AG04450 (cell line): Measurements from ENCODE around the gene CHAMP1. TPM values are rescaled to one million over a fixed set of nuclear protein-coding genes. Genes with fewer than 3 reads are reported as not detected.
"Not testable (repeated sequence)": the region's sequence is repeated elsewhere in the genome, so short reads cannot be mapped to it uniquely, and the experiment has no call there.

Source experiments
- CTCF ChIA-PET: fragments of 300-600, 350-600 bp; formaldehyde crosslinking; extraction: SDS; loops from one replicate; lab custom pipeline; 2022; ENCODE audit warnings: antibody characterized with exemption, inconsistent platforms; lab: Charles Lee
- POLR2A ChIA-PET: fragments of 350-600 bp; formaldehyde crosslinking; extraction: SDS; loops from one replicate; lab custom pipeline; 2021; ENCODE audit warnings: antibody characterized with exemption, inconsistent platforms; lab: Yijun Ruan, JAX
- DNase-seq: peaks from one replicate; pipeline ENCODE4 v3.0.0-alpha.2; 2011; ENCODE audit warnings: low read depth, low spot score
- H3K27ac ChIP-seq: one replicate; pipeline ENCODE4 v1.5.1; 2012; ENCODE audit warnings: low read depth, low read length, control low read depth
- H3K27me3 ChIP-seq: one replicate; pipeline ENCODE4 v1.6.0; 2012; ENCODE audit warnings: low read length; ENCODE audit not compliant: control insufficient read depth, insufficient read depth
- H3K4me3 ChIP-seq: 2 replicates; pipeline ENCODE4 v1.5.1; 2011; ENCODE audit warnings: mild to moderate bottlenecking, low read depth, low read length, control low read depth
- H3K9me3 ChIP-seq: 2 replicates; pipeline ENCODE4 v1.5.1; 2012; ENCODE audit warnings: low read length; ENCODE audit not compliant: control insufficient read depth, insufficient read depth
- polyA plus RNA-seq: library from polyadenylated mRNA; depleted of rRNA; stranded (reverse); fragments of >200 nt; gene quantifications from 2 replicates; pipeline ENCODE4 v1.2.3, GENCODE V29; 2011
- TF ChIP-seq, protein P1 (sequence below): IDR thresholded peaks from 2 replicates; pipeline ENCODE4 v1.5.1; 2011; ENCODE audit warnings: low read depth, low read length, control low read depth, inconsistent platforms

The CHAMP1 gene
- polyA plus RNA-seq, 1 experiment, result 57.7 TPM

DNA sequence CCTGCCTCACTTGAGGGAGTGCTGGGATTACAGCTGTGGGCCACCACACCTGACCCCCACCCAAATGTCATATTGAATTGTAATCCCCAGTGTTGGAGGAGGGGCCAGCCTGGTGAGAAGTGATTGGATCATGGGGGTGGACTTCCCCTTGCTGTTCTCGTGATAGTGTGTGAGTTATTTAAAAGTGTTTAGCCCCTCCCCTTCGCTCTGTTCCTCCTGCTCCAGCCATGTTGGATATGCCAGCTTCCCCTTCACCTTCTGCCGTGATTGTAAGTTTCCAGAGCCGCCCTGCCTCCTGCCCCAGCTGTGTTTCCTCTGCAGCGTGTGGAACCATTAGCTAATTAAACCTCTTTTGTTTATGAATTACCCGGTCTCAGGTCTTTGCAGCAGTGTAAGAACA is 13.7 kb downstream of the CHAMP1 start:
- no peaks in the 10 kb centered on the region for H3K9me3 ChIP-seq
- CTCF ChIA-PET, result interaction anchor here (0.6 kb wide), 1 partner anchor 13 kb away, joined by 4 read pairs; no protein-coding TSS in a partner anchor
- no peak overlapping the region for H3K27ac ChIP-seq
- POLR2A ChIA-PET, result interaction anchor here (0.9 kb wide), 1 partner anchor 10 kb away, joined by 3 read pairs; no protein-coding TSS in a partner anchor
- DNase-seq, result no peak
- no peak overlapping the region for H3K4me3 ChIP-seq
- H3K27me3 ChIP-seq, result no peaks in the 10 kb centered on the region
- TF ChIP-seq, protein P1, sequence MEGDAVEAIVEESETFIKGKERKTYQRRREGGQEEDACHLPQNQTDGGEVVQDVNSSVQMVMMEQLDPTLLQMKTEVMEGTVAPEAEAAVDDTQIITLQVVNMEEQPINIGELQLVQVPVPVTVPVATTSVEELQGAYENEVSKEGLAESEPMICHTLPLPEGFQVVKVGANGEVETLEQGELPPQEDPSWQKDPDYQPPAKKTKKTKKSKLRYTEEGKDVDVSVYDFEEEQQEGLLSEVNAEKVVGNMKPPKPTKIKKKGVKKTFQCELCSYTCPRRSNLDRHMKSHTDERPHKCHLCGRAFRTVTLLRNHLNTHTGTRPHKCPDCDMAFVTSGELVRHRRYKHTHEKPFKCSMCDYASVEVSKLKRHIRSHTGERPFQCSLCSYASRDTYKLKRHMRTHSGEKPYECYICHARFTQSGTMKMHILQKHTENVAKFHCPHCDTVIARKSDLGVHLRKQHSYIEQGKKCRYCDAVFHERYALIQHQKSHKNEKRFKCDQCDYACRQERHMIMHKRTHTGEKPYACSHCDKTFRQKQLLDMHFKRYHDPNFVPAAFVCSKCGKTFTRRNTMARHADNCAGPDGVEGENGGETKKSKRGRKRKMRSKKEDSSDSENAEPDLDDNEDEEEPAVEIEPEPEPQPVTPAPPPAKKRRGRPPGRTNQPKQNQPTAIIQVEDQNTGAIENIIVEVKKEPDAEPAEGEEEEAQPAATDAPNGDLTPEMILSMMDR, result no peak

DNA sequence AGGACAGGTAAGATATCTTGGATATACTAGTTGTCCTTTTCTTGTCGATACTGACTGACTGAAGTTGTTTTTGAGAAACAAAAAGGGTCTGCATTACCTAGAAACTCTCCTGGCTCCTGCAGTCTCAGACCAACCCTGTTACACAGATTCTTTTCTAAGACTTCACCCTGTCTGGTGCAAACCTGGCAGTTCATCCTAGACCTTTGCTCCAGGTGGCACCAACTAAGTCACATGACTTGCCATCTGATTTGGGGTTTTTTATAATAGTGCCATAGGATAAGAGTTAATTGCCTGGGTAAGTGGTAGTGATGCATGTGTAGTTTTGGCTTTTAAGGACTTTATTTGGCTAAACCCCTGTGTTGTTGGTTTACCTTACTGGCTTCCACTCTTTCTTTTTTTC is 14.3 kb downstream of the CHAMP1 start:
- DNase-seq, result no peak
- ChIA-PET POLR2A (no interaction called here), CTCF (no interaction called here)
- H3K27me3 ChIP-seq, result no peaks in the 10 kb centered on the region
- no peak overlapping the region for H3K4me3 ChIP-seq
- H3K27ac ChIP-seq, result no peak overlapping the region
- TF ChIP-seq, protein P1, result no peak
- no peaks in the 10 kb centered on the region for H3K9me3 ChIP-seq

DNA sequence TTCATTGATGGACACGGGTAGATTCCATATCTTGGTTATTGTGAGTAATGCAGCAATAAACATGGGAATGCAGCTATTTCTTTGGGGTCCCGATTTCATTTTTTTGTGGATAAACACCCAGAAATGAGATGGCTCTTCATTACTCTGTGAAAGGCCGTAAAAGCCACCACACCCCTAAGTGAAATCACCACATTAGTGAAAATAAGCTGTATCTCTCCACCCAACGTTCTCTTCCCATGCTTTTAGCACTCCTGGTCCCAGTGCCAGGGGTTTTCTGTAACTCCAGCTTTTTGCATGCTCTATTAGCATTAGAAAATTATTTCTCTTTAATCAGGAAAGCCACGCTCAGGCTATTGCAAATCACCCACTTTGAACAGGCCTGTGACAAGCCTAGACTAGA is 15.8 kb downstream of the CHAMP1 start:
- TF ChIP-seq, protein P1, result no peak
- ChIA-PET CTCF (interaction anchor here (1.0 kb wide), 1 partner anchor 10 kb away, joined by 4 read pairs; no protein-coding TSS in a partner anchor), POLR2A (no interaction called here)

DNA sequence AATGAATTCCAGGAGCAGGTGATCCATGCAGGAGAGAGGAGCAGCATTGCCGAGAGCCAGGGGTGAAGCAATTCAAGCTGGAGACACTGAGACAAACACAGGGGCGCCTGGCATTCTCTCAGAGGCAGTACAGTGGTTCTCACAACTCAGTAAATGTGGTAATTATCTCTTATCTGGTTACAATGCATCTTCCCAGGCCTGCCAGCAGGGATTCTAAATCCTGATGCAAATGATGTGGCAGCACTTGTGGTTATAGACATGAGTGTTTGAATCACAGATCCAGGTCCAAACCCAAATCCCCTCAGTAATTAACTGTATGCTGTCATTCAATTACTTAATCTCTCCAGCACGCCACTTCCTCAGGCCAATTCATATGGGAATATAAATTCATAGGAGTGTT is 19.6 kb downstream of the CHAMP1 start:
- POLR2A ChIA-PET, H3K27ac ChIP-seq, H3K27me3 ChIP-seq, H3K9me3 ChIP-seq, DNase-seq, H3K4me3 ChIP-seq: not testable (repeated sequence)
- CTCF ChIA-PET, result interaction anchor here (1.2 kb wide), 1 partner anchor 9 kb away, joined by 3 read pairs; no protein-coding TSS in a partner anchor

More for the DNA sequence above, 15.8 kb downstream of the CHAMP1 start:
- DNase-seq, result no peak
- Histone ChIP-seq H3K27ac (no peak overlapping the region), H3K9me3 (no peaks in the 10 kb centered on the region), H3K4me3 (no peak overlapping the region), H3K27me3 (no peaks in the 10 kb centered on the region)

DNA sequence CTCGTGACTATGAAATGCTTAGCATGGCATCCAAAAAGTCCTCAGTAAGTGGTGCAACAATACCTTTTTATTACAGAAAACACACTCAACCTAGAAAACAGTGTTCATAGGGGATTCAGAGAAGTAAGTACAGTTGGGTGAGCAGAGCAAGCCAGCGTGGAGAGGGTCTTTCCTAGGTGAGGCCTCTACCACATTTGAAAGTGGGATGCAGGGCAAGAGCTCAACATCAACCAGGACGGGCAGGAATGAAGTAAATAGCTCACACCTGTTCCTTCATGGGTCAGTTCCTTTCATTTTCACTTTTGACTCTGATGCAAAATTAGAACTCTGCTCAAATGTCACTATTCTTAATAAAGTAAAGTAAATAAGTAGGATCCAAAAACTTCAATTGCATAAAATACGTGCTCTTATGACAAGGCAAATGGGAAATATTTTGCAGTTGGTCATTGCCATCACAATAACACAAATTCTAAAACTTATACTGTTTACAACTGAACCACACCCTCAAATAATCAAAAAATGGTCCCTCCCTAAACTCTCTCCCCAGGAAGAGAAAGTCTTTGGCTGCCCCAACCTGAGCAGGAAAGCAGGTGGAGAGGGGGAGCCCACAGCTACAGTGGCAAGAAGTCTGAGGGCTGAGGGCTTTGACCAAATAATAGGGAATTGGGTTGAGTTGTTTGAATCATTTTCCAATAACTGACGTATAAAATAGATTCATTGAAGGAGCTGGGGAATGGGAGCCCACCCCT is 20.2 kb downstream of the CHAMP1 start:
- TF ChIP-seq, protein P1, result no peak
- Histone ChIP-seq H3K27ac (no peak overlapping the region), H3K4me3 (no peak overlapping the region), H3K27me3 (no peaks in the 10 kb centered on the region), H3K9me3 (no peaks in the 10 kb centered on the region)
- DNase-seq, result no peak
- POLR2A ChIA-PET, result no interaction called here
- CTCF ChIA-PET, result interaction anchor here (1.2 kb wide), 1 partner anchor 10 kb away, joined by 3 read pairs; no protein-coding TSS in a partner anchor

DNA sequence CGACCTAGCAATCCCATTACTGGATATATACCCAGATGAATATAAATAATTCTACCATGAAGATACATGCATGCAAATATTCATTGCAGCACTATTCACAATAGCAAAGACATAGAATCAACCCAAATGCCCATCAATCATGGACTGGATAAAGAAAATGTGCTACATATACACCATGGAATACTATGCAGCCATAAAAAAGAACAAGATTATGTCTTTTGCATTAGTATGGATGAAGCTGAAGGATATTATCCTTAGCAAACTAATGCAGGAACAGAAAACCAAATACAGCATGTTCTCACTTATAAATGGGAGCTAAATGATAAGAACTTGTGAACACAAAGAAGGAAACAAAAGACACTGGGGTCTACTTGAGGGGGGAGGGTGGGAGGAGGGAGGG is 22.2 kb downstream of the CHAMP1 start:
- POLR2A ChIA-PET, H3K27ac ChIP-seq, H3K27me3 ChIP-seq, H3K4me3 ChIP-seq, CTCF ChIA-PET, DNase-seq, H3K9me3 ChIP-seq: not testable (repeated sequence)
